ENCODE results near the gene SPARCL1.

GRCh38 chr4:87462102-87462501 is 67.1 kb downstream of the SPARCL1 start:
- no peak for TF ChIP-seq HNF4G (IDR thresholded peaks at IDR 0.05)
- no peak for TF ChIP-seq CTCF (IDR thresholded peaks at IDR 0.05; ENCODE audit: low read depth, low read length, missing input control)
- TF ChIP-seq YY1 (IDR thresholded peaks at IDR 0.05) = no peak
- no peak for TF ChIP-seq ATF3 (IDR thresholded peaks at IDR 0.05)

All from liver (tissue), 3 donors.